ENCODE results near the gene CASS4. TPM values are rescaled to one million over a fixed set of nuclear protein-coding genes. Genes with fewer than 3 reads are reported as not detected.

The CASS4 gene
- total RNA-seq, 1 experiment from 2014 or later: 0.17 TPM

DNA sequence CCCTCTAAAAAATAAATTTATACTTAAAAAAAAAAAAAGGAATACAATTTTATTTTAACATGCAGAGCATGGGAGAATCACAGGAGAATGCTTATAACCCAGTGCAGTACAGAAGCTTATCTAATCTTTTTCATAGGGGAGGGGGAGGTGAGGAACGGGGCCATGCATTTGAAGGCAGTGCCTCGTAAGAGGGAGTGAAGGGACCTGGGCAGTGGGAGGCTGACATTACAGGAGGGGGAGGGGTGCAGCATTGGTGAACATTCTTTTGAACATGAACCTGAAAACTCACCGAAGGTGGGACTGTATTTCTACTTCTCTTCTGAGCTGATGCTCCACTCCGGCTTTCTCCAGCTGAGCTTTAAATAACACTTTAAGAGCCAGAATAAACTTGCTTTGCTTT lies 29.4 kb upstream of the CASS4 start (continued):
- no peak for TF ChIP-seq TCF7L2 (IDR thresholded peaks at IDR 0.05; ENCODE audit: borderline replicate concordance, extremely low read depth, insufficient read depth, insufficient read length)
- no peak for TF ChIP-seq SRF (IDR thresholded peaks at IDR 0.05; ENCODE audit: low read depth)

DNA sequence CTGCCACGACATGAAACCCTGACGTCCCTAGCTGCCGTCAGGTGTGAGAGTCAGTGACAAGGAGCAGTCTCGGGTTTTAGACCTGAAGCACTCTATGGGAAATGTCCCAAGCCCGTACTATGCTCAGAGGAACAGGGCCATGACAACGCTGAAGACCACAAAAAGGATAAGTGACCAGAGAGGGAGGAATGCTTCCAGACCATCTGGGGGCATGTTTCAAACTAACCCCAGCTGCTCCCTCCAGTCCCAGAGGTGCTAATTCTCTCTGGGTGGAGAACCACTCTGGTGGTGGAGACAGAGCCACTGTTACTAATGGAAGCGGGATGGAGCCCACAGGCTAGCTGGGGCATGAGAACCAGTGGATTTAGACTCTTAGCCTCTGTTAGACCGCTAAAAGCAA lies 28.7 kb upstream of the CASS4 start:
- RAD21 ChIA-PET (ENCODE audit: low non-redundant PET in 1 of 2, low total read pairs in 2 of 2, uncharacterized antibody in 2 of 2, unreplicated experiment in 2 of 2): no interaction called here
- BruUV-seq (replicated peaks): no TSS peak
- H4K20me1 ChIP-seq (ENCODE audit: insufficient read depth): no peaks in the 10 kb centered on the region
- H3K27ac ChIP-seq (ENCODE audit: low read depth, low read length): no peak overlapping the region
- H3K79me2 ChIP-seq (ENCODE audit: insufficient read depth, low read length): peaks cover 92% of the 10 kb centered on the region
- H3K36me3 ChIP-seq (ENCODE audit: control insufficient read depth in 1 of 2, insufficient read depth in 2 of 2, low read length in 2 of 2): peaks cover 45 to 55% of the 10 kb centered on the region in 2 experiments
- H3K27me3 ChIP-seq (ENCODE audit: insufficient read depth, low read length): no peaks in the 10 kb centered on the region
- no peak overlapping the region for H3K9ac ChIP-seq (ENCODE audit: low read length)
- TF ChIP-seq SP1 (IDR thresholded peaks at IDR 0.05; ENCODE audit: low read depth) (no peak), ELF1 (IDR thresholded peaks at IDR 0.05; ENCODE audit: borderline replicate concordance, low read depth) (no peak), ZNF274 (IDR thresholded peaks at IDR 0.05; ENCODE audit: low read depth, low read length) (no peak), ZFX (IDR thresholded peaks at IDR 0.05) (no peak), FOSL1 (IDR thresholded peaks at IDR 0.05; ENCODE audit: low read depth) (no peak), CEBPB (IDR thresholded peaks at IDR 0.05; ENCODE audit: low read depth) (no peak), CBX3 (IDR thresholded peaks at IDR 0.05; ENCODE audit: low read depth) (no peak), POLR2AphosphoS5 (IDR thresholded peaks at IDR 0.05; ENCODE audit: low read depth, low read length) (no peak), YY1 (IDR thresholded peaks at IDR 0.05; ENCODE audit: extremely low read depth, insufficient replicate concordance, low read depth, low read length) (no peak), TCF7L2 (IDR thresholded peaks at IDR 0.05; ENCODE audit: borderline replicate concordance, extremely low read depth, insufficient read depth, insufficient read length) (no peak), RAD21 (IDR thresholded peaks at IDR 0.05; ENCODE audit: low read depth) (no peak), EZH2phosphoT487 (IDR thresholded peaks at IDR 0.05; ENCODE audit: borderline replicate concordance) (no peak), EZH2 (IDR thresholded peaks at IDR 0.05) (no peak), EGR1 (IDR thresholded peaks at IDR 0.05; ENCODE audit: low read depth) (no peak)
- TF ChIP-seq, protein P1, sequence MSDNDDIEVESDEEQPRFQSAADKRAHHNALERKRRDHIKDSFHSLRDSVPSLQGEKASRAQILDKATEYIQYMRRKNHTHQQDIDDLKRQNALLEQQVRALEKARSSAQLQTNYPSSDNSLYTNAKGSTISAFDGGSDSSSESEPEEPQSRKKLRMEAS (IDR thresholded peaks at IDR 0.05): no peak
- no peak overlapping the region for H2AFZ ChIP-seq (ENCODE audit: low read depth, low read length, poor library complexity, severe bottlenecking)
- CTCF ChIA-PET: no interaction called here
- no peak overlapping the region for H3K4me2 ChIP-seq (ENCODE audit: low read length)
- ATAC-seq (no peak), DNase-seq (ENCODE audit: low read depth, low spot score) (no peak)
- H3K9me3 ChIP-seq (ENCODE audit: control insufficient read depth in 1 of 2, insufficient read depth in 1 of 2, low read depth in 1 of 2, low read length in 2 of 2): no peaks in the 10 kb centered on the region
- POLR2A ChIA-PET: no interaction called here
- H3K4me1 ChIP-seq (ENCODE audit: control insufficient read depth in 1 of 2, insufficient read depth in 2 of 2, low read length in 2 of 2): no peaks in the 10 kb centered on the region
- intact Hi-C loops (cut with micrococcal nuclease): no loop called here
- no peaks in the 10 kb centered on the region for H3K9me2 ChIP-seq (ENCODE audit: insufficient read depth)
- H3K4me3 ChIP-seq (replicated peaks in 1 of 2; ENCODE audit: low read depth in 1 of 2, low read length in 2 of 2): no peak overlapping the region

Measured in HCT116 (cell line).